NCI-H774 (cell line): ENCODE results near the gene TNFSF9.
"Not testable (repeated sequence)": the region's sequence is repeated elsewhere in the genome, so short reads cannot be mapped to it uniquely, and the experiment has no call there.

Experiments
- DNase-seq: peaks from one replicate; lab custom pipeline; 2025; lab: John Stamatoyannopoulos, UW

The TNFSF9 gene

DNA sequence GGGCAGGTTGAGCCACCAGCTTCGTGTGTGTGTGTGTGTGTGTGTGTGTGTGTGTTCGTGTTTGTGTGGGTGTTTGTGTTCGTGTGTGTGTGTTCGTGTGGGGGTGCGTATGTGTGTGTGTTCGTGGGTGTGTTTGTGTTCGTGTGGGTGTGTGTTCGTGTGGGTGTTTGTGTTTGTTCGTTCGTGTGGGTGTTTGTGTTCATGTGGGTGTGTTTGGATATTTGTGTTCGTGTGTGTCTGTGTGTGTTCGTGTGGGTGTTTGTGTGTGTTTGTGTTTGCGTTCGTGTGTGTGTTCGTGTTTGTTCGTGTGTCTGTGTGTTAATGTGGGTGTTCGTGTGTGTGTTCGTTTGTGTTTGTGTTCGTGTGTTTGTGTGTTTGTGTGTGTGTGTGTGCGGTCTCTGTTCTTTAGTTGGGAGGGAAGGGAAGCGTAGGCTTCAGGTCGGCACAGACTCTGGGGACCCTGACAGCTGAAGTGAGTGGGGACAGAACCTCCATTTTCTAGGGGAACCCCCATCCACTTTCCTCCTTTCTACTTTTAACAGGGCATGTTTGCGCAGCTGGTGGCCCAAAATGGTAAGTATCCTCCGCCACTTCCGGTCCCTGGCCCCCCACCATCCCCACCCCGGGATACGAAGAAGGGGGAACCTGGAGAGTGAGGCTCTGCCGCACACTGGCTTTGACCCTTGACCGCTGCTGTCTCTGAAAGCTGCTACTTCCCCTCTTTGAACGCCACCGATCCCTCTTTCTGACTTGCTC lies 1.6 kb downstream of the TNFSF9 start:
- DNase-seq, result no peak

DNA sequence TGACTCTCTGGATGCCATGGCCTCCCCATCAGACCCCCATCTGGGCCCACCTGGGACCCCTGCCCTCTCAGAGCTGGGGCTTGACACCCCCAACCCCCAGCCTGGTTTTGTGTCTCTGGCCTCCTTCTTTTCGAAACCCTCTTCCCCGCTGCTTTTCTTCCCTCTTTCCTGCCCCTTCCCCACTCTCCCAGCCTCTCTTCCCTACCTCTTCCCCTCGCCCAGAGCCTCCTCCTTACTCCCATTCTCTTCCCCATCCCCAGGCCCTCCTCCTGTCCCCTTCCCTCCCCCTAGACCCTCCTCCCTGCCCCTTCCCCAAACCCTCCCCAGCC lies 2.1 kb downstream of the TNFSF9 start:
- no peak for DNase-seq

DNA sequence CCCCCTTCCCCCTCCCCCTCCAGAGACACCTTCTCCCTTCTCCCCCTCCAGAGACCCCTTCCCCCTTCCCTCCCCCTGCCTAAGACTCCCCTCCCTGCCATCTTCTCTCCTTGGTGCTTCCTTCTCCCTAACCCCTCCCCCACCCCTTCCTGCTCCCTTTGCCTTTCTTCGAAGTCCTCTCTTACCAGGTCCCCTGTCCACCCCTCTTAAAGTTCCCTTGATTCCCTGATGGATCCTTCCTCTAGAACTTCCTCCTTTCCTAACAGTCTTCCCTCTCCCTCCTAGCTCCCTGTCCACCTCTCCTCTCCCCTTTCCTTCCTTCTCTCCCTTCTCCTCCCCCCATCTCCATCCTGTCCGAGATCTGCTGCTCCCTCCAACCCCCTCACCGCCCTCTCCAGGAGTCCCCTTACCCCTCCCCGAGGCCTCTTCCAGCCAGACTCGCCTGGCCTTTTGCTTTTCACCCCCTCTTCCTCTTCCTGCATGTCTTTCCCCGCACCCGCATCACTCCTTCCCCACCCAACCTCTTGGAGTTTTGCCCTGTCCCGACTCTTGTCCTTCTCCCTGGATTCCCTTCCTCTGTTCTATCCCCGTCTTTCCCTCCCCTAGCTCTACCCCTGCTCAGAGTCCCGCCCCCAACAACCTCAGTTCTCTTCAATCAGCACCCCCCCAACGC lies 3.1 kb downstream of the TNFSF9 start:
- no peak for DNase-seq

GRCh38 chr19:6534451-6535093 lies 3.7 kb downstream of the TNFSF9 start:
- no peak for DNase-seq

- DNase-seq, result no peak
Measured at GRCh38 chr19:6535558-6536137, 4.8 kb downstream of the TNFSF9 start.

DNA sequence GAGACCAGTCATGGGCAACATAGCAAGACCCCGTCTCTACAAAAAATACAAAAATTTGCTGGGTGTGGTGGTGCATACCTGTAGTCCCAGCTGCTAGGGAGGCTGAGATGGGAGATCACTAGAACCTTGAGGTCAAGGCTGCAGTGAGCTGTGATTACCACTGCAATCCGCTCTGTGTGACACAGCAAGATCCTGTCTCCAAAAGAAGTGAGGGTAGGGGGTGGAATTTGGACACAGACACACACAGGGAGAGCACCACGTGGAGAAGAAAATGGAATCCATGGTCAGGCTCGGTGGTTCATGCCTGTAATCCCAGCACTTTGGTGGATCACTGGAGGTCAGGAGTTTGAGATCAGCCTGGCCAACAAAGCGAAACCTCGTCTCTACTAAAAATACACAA lies 8.7 kb downstream of the TNFSF9 start:
- no peak for DNase-seq

DNA sequence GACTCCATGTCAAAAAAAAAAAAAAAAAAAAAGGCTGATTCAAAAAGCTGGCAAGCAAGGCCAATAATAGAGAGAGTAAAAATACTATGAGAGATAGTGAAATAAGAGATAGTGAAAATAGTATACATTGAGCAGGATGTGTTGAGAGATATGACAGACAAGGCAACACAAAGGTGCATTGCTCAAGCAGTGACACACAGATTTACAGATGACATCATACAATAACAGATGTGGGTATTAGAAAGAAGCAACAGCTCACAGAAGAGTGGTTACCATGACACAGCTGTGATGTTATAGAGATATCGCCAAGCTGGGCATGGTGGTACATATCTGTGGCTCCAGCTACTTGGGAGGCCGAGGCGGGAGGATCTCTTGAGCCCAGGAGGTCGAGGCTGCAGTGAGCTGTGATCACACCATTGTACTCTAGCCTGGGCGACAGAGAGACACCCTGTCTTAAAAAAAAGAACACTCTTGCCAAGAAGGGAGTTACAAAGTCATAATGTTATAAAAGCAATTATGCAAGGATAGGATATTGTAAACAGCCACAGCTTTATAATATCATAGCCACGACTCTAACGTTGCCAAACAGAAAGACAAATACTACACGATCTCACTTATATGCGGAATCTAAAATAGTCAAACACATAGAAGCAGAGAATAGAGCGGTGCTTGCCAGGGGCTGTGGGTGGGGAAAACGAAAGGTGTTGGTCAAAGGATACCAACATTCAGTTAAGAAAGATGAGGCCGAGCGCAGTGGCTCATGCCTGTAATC lies 10.3 kb downstream of the TNFSF9 start:
- no peak for DNase-seq

- no peak for DNase-seq
Measured at GRCh38 chr19:6543866-6544347, 13.1 kb downstream of the TNFSF9 start.

DNA sequence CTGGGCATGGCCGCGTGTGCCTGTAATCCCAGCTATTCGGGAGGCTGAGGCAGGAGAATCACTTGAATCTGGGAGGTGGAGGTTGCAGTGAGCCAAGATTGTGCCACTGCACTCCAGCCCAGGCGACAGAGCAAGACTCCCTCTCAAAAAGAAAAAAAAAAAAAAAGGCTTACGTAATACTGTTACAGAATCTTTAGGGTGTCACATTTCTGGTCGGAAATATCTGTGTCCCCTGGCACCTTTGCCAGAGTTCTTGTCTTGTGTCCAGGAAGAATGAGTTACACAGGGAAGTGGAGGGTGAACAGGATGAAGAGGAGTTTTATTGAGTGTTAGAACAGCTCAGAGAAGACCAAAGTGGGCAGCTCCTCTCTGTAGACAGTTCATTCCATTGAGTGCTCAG lies 19.9 kb downstream of the TNFSF9 start:
- DNase-seq, result not testable (repeated sequence)

GRCh38 chr19:6551091-6551490 lies 20.3 kb downstream of the TNFSF9 start:
- no peak for DNase-seq

GRCh38 chr19:6551607-6552450 lies 21.0 kb downstream of the TNFSF9 start:
- no peak for DNase-seq

GRCh38 chr19:6556043-6556449 lies 25.2 kb downstream of the TNFSF9 start:
- no peak for DNase-seq

- no peak for DNase-seq
Measured at GRCh38 chr19:6556480-6557195, 25.8 kb downstream of the TNFSF9 start.

GRCh38 chr19:6562437-6562836 lies 31.6 kb downstream of the TNFSF9 start:
- DNase-seq, result not testable (repeated sequence)

DNA sequence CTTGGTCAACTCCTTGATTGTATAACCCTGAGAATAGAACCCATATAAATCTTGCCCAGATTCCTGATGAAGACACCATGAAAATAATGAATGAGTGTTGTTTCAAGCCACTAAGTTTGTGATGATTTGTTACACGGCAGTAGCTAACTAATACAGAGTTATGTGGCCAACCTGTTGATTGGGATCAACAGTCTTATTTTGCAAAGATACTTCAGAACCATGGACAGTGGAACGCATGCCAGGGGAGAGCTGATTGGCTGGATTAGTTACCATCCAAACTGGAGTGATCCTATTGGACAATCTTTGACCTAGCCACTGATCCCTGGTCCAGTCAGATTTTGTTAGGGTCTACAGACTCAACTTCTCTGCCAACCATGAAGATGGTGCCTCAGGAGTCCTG lies 33.6 kb downstream of the TNFSF9 start:
- DNase-seq, result no peak

DNA sequence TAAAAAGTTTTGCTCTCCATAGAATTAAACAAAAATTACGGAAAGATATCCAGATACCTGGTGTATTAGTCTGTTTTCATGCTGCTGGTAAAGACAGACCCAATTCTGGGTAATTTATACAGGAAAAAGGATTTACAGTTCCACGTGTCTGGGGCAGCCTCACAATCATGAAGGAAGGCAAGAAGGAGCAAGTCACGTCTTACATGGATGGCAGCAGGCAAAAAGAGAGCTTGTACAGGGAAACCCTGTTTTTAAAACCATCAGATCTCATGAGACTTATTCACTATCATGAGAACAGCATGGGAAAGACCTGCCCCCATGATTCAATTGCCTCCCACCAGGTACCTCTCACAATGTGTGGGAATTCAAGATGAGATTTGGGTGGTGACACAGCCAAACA lies 35.9 kb downstream of the TNFSF9 start:
- DNase-seq, result not testable (repeated sequence)

DNA sequence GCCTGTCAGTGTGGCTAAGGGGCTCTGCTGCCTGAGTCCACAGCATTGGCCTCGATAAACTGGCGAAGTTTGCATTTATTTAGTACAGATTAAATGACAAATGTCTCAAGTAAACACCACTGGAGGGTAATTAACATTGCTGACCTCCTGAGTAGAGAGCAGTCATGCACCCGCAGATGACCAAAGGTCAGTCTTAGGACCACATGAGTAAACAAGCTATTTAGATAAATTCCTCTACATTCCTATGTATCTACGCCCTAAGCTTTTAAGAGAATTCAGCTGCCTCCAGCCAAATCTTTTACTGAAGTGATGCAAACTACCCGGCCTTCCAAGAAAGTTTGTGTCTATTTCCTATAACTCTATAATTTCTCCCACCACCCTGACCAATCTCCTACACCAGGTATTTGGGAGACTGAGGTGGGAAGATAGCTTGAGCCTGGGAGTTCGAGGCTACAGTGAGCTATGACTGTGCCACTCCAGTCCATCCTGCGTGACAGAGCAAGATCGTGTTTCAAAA lies 37.2 kb downstream of the TNFSF9 start:
- no peak for DNase-seq

DNA sequence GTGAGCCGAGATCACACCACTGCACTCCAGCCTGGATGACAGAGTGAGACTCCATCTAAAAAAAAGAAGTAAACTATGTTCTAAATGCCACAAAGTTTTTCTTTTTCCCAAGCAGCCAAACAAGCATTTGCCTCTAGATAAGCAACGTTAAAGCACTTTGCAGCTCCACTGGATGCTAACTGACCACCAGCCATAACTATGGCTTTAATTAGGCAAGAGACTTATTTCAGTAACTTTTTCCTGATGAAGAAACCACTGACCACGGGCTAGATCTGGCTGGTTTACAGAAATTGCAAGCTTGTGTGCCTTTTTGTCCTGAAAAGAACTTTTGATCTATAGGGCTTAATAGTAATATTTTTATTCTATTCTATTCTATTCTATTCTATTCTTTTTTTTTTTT lies 38.0 kb downstream of the TNFSF9 start:
- DNase-seq, result no peak

GRCh38 chr19:6570764-6571163 lies 39.9 kb downstream of the TNFSF9 start:
- DNase-seq, result no peak

GRCh38 chr19:6571167-6571566 lies 40.3 kb downstream of the TNFSF9 start:
- DNase-seq, result no peak
